HL-60 (cell line): ENCODE results near the gene HOXC12.

Source experiments
- DNase-seq, 2 experiments: peaks; one replicate each; pipeline ENCODE4 v3.0.0-alpha.2; 2010 to 2020; ENCODE audit warnings: low read depth in 1 of 2, low spot score in 1 of 2
- H3K27ac ChIP-seq: fragments of 250-450 bp; sonication (Bioruptor Pico); replicated peaks from 2 replicates; pipeline ENCODE4 v1.5.1; 2020; ENCODE audit warnings: mild to moderate bottlenecking, moderate library complexity
- H3K27me3 ChIP-seq: fragments of 250-450 bp; sonication (Bioruptor Pico); 2 replicates; pipeline ENCODE4 v1.5.1; 2021; ENCODE audit warnings: mild to moderate bottlenecking, moderate library complexity; ENCODE audit not compliant: insufficient read depth, poor library complexity, severe bottlenecking
- H3K4me3 ChIP-seq: replicated peaks from 2 replicates; pipeline ENCODE4 v1.5.1; 2011; ENCODE audit warnings: mild to moderate bottlenecking, control low read depth, low read length; ENCODE audit not compliant: insufficient read depth
- CTCF ChIP-seq: IDR thresholded peaks from one replicate; pipeline ENCODE4 v1.5.1; 2011; ENCODE audit warnings: low read length, control low read depth, inconsistent platforms; ENCODE audit not compliant: insufficient read depth
- GABPA ChIP-seq: IDR thresholded peaks from 2 replicates; pipeline ENCODE4 v1.6.1; 2012; ENCODE audit warnings: low read depth
- POLR2AphosphoS5 ChIP-seq: IDR thresholded peaks from 2 replicates; pipeline ENCODE4 v1.6.1; 2012; ENCODE audit warnings: low read depth
- REST ChIP-seq: IDR thresholded peaks from 2 replicates; pipeline ENCODE4 v1.6.1; 2012; ENCODE audit warnings: low read depth; ENCODE audit not compliant: insufficient replicate concordance
- SPI1 ChIP-seq: IDR thresholded peaks from 2 replicates; pipeline ENCODE4 v1.6.1; 2012; ENCODE audit warnings: low read depth, mild to moderate bottlenecking, borderline replicate concordance

The HOXC12 gene

GRCh38 chr12:53944209-53944608, 10.5 kb upstream of the HOXC12 start:
- no peak overlapping the region for H3K4me3 ChIP-seq
- peaks cover 84% of the 10 kb centered on the region for H3K27me3 ChIP-seq
- TF ChIP-seq SPI1 (no peak), GABPA (no peak), CTCF (no peak), POLR2AphosphoS5 (no peak), REST (no peak)
- H3K27ac ChIP-seq, result no peak overlapping the region
- no peak for DNase-seq

- TF ChIP-seq POLR2AphosphoS5, result no peak
- TF ChIP-seq SPI1, result no peak
- no peak for TF ChIP-seq REST
- Histone ChIP-seq H3K27ac (no peak overlapping the region), H3K27me3 (peaks cover 86% of the 10 kb centered on the region), H3K4me3 (no peak overlapping the region)
- no peak for DNase-seq
Measured at GRCh38 chr12:53944907-53945847, 9.5 kb upstream of the HOXC12 start.

- no peak for DNase-seq
- peaks cover 95% of the 10 kb centered on the region for H3K27me3 ChIP-seq
- TF ChIP-seq POLR2AphosphoS5, result no peak
- no peak for TF ChIP-seq GABPA
- TF ChIP-seq CTCF, result no peak
- TF ChIP-seq SPI1, result no peak
- no peak for TF ChIP-seq REST
- no peak overlapping the region for H3K27ac ChIP-seq
- no peak overlapping the region for H3K4me3 ChIP-seq
Measured at GRCh38 chr12:53947743-53948142, 7.0 kb upstream of the HOXC12 start.
